Natural killer cell (primary cell): Measurements from ENCODE around the gene RSAD2. TPM values are rescaled to one million over a fixed set of nuclear protein-coding genes. Genes with fewer than 3 reads are reported as not detected.

Experiments used
- ATAC-seq, 3 donors: fragments of 150-1000 bp in 2 of 3; fragments of 200-7000 bp in 1 of 3; cut with Tn5 transposase; 1 replicate in 1 of 3; 2 replicates in 2 of 3; pipeline ENCODE4 v1.10.0; 2021; ENCODE audit warnings: mild to moderate bottlenecking in 2 of 3, moderate library complexity in 2 of 3
- DNase-seq, 2 donors: peaks; one replicate each; pipeline versions ENCODE4 v3.0.0 to v3.0.0-alpha.2; 2013 to 2021; ENCODE audit warnings: mixed read lengths in 1 of 2
- H3K27ac ChIP-seq: one replicate; pipeline ENCODE4 v1.5.1; 2013; ENCODE audit warnings: mild to moderate bottlenecking, low read length
- H3K27me3 ChIP-seq: one replicate; pipeline ENCODE4 v1.6.1; 2013; ENCODE audit warnings: low read length; ENCODE audit not compliant: control insufficient read depth, insufficient read depth
- H3K36me3 ChIP-seq: one replicate; pipeline ENCODE4 v1.6.1; 2013; ENCODE audit warnings: low read length; ENCODE audit not compliant: control insufficient read depth, insufficient read depth
- H3K4me1 ChIP-seq: one replicate; pipeline ENCODE4 v1.6.1; 2013; ENCODE audit warnings: low read length; ENCODE audit not compliant: control insufficient read depth, insufficient read depth
- H3K4me3 ChIP-seq: one replicate; pipeline ENCODE4 v1.5.1; 2013; ENCODE audit warnings: low read length
- H3K9me3 ChIP-seq: one replicate; pipeline ENCODE4 v1.6.1; 2013; ENCODE audit warnings: low read length; ENCODE audit not compliant: control insufficient read depth, insufficient read depth
- H3K27ac Mint-ChIP-seq, 2 donors: one replicate each; pipeline ENCODE4 v1.8.0; 2022; ENCODE audit warnings: mild to moderate bottlenecking in 2 of 2, mixed read lengths in 2 of 2, moderate library complexity in 1 of 2
- H3K27me3 Mint-ChIP-seq, 2 donors: one replicate each; pipeline ENCODE4 v1.8.0; 2022; ENCODE audit warnings: low read depth in 2 of 2, mixed read lengths in 2 of 2
- H3K36me3 Mint-ChIP-seq: one replicate; pipeline ENCODE4 v1.8.0; 2022; ENCODE audit warnings: mixed read lengths
- H3K4me1 Mint-ChIP-seq, 2 donors: one replicate each; pipeline ENCODE4 v1.8.0; 2022; ENCODE audit warnings: mixed read lengths in 2 of 2
- H3K4me3 Mint-ChIP-seq: one replicate; pipeline ENCODE4 v1.8.0; 2022; ENCODE audit warnings: mild to moderate bottlenecking, moderate library complexity, mixed read lengths
- H3K9me3 Mint-ChIP-seq, 2 donors: one replicate each; pipeline ENCODE4 v1.8.0; 2022; ENCODE audit warnings: mixed read lengths in 2 of 2
- CTCF ChIP-seq: fragments of 200-600 bp; IDR thresholded peaks from one replicate; pipeline ENCODE4 v1.8.0; 2022; ENCODE audit warnings: antibody characterized with exemption
- WGBS: methylation state at CpG from one replicate; pipeline ENCODE4 v1.1.7; 2013; ENCODE audit warnings: missing lambda C conversion rate; ENCODE audit not compliant: insufficient coverage; 5-methylcytosine and 5-hydroxymethylcytosine counted together
- intact Hi-C: fragments of 100-400 bp; cut with micrococcal nuclease; formaldehyde crosslinking; loops from one replicate; pipeline ENCODE4 v1.14.2; 2022
- total RNA-seq, 4 donors: library from RNA; stranded (reverse); fragments of 120-200 nt in 1 of 4; gene quantifications; one replicate each; pipeline versions ENCODE4 v1.2.3 to v1.2.4, GENCODE V29; 2013 to 2022

RSAD2 gene
- total RNA-seq, 3 donors from 2014 or later (not counting 1 experiment from before 2014, with no cell fraction given) = 7.9 to 12.0 (median 9.4) TPM

GRCh38 chr2:6846967-6847681 is 30.5 kb upstream of the RSAD2 start:
- peaks cover 51% of the 10 kb centered on the region for H3K36me3 Mint-ChIP-seq
- Histone ChIP-seq H3K4me1 (peaks cover 3% of the 10 kb centered on the region), H3K27ac (no peak overlapping the region), H3K4me3 (no peak overlapping the region), H3K9me3 (peaks cover 60% of the 10 kb centered on the region), H3K27me3 (no peaks in the 10 kb centered on the region), H3K36me3 (peaks cover 12% of the 10 kb centered on the region)
- peaks cover 12 to 18% of the 10 kb centered on the region in 2 donors for H3K4me1 Mint-ChIP-seq
- 93% methylated on average over 6 of the region's 6 CpGs for WGBS
- ATAC-seq = no peak
- H3K4me3 Mint-ChIP-seq = no peak overlapping the region
- H3K9me3 Mint-ChIP-seq = peaks cover 6 to 26% of the 10 kb centered on the region in 2 donors
- DNase-seq = no peak
- TF ChIP-seq CTCF = no peak
- intact Hi-C loops = no loop called here
- no peaks in the 10 kb centered on the region for H3K27me3 Mint-ChIP-seq
- H3K27ac Mint-ChIP-seq = no peak overlapping the region

GRCh38 chr2:6852195-6852594 is 25.4 kb upstream of the RSAD2 start:
- Mint-ChIP-seq H3K9me3 (peaks cover 3 to 11% of the 10 kb centered on the region in 2 donors), H3K4me3 (no peak overlapping the region), H3K27me3 (no peaks in the 10 kb centered on the region), H3K36me3 (peaks cover 38% of the 10 kb centered on the region), H3K27ac (no peak overlapping the region), H3K4me1 (peaks cover 12 to 18% of the 10 kb centered on the region in 2 donors)
- Histone ChIP-seq H3K4me3 (no peak overlapping the region), H3K9me3 (peaks cover 14% of the 10 kb centered on the region), H3K27ac (no peak overlapping the region), H3K27me3 (no peaks in the 10 kb centered on the region), H3K36me3 (peaks cover 12% of the 10 kb centered on the region), H3K4me1 (peaks cover 3% of the 10 kb centered on the region)
- DNase-seq (no peak), ATAC-seq (no peak)
- whole genome bisulfite sequencing = no CpG with 5 or more reads among the region's 2 CpGs
- TF ChIP-seq CTCF = no peak
- intact Hi-C loops = no loop called here

DNA sequence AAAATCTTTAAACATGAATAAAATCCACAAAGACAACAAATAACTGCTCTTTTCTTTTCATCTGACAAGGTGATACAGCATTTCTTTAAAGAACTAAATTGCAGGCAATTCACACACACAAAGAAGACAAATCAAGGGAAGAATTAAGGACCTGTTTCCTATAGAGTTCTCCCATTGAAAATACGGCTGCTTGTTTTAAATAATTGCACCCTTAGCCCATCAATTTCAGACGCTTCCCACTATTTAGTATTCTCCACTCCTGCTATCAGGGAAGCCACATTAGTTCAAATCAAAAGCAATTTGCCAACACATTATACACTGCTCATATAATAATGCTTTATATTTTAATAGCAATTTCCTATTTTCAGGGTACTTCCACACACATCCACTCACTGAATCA is 23.2 kb upstream of the RSAD2 start:
- Mint-ChIP-seq H3K36me3 (peaks cover 35% of the 10 kb centered on the region), H3K4me1 (peaks cover 12 to 13% of the 10 kb centered on the region in 2 donors), H3K9me3 (peaks cover 2 to 6% of the 10 kb centered on the region in 2 donors), H3K27me3 (no peaks in the 10 kb centered on the region), H3K4me3 (no peak overlapping the region), H3K27ac (no peak overlapping the region)
- H3K27me3 ChIP-seq = no peaks in the 10 kb centered on the region
- H3K4me3 ChIP-seq = no peak overlapping the region
- H3K27ac ChIP-seq = no peak overlapping the region
- no peak for TF ChIP-seq CTCF
- WGBS = 98% methylated on average over 2 of the region's 2 CpGs
- no peak for DNase-seq
- intact Hi-C loops = no loop called here
- peaks cover 9% of the 10 kb centered on the region for H3K9me3 ChIP-seq
- ATAC-seq = no peak
- H3K36me3 ChIP-seq = peaks cover 12% of the 10 kb centered on the region
- peaks cover 3% of the 10 kb centered on the region for H3K4me1 ChIP-seq
